Bronchial epithelial cell (primary cell): Measurements from ENCODE around the gene DLGAP1. TPM values are rescaled to one million over a fixed set of nuclear protein-coding genes. Genes with fewer than 3 reads are reported as not detected.

ENCODE experiments used
- DNase-seq: peaks from one replicate; pipeline ENCODE4 v3.0.0-alpha.2; 2010; ENCODE audit warnings: low read depth
- FAIRE-seq: peaks from 2 replicates; lab custom pipeline; 2011; peaks lifted over from hg19 to GRCh38; lab: Jason Lieb, UNC
- H3K27me3 ChIP-seq: 2 replicates; pipeline ENCODE4 v1.5.1; 2011; ENCODE audit warnings: low read length; ENCODE audit not compliant: control insufficient read depth, insufficient read depth
- H3K36me3 ChIP-seq: 2 replicates; pipeline ENCODE4 v1.5.1; 2011; ENCODE audit warnings: low read length; ENCODE audit not compliant: control insufficient read depth, insufficient read depth
- H3K4me3 ChIP-seq: 2 replicates; pipeline ENCODE4 v1.5.1; 2011; ENCODE audit warnings: mild to moderate bottlenecking, low read depth, low read length, control low read depth
- total RNA-seq: library from RNA; depleted of rRNA; stranded (reverse); fragments of >200 nt; gene quantifications from 2 replicates; pipeline ENCODE4 v1.2.1, GENCODE V29; 2014
- TF ChIP-seq, protein P1 (sequence below): IDR thresholded peaks from 2 replicates; pipeline ENCODE4 v1.5.1; 2011; ENCODE audit warnings: mild to moderate bottlenecking, moderate library complexity, low read length, control low read depth, inconsistent platforms; ENCODE audit not compliant: insufficient read depth, severe bottlenecking

The DLGAP1 gene
- total RNA-seq, 1 donor from 2014 or later = not detected

DNA sequence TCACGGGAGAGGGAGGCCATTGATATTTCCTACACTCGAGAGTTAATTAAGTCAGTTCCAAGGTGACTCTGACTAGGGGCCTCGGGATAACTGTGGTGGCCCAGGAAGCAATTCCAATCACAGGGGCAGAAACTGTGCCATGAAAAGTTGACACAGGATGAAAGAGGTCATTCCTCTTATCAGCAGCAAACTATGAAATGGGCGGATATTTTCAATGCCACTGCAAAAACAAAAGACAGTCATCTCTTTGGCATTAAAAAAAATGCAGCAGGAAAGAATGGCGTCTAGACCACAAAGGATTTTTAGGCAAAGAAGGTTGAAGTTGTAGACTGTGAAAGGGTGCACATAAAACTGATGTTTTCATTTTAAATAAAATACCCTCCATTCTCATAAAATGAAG lies 955.1 kb downstream of the DLGAP1 start:
- no peak for FAIRE-seq
- no peak overlapping the region for H3K4me3 ChIP-seq
- DNase-seq = no peak
- peaks cover 2% of the 10 kb centered on the region for H3K27me3 ChIP-seq
- TF ChIP-seq, protein P1, sequence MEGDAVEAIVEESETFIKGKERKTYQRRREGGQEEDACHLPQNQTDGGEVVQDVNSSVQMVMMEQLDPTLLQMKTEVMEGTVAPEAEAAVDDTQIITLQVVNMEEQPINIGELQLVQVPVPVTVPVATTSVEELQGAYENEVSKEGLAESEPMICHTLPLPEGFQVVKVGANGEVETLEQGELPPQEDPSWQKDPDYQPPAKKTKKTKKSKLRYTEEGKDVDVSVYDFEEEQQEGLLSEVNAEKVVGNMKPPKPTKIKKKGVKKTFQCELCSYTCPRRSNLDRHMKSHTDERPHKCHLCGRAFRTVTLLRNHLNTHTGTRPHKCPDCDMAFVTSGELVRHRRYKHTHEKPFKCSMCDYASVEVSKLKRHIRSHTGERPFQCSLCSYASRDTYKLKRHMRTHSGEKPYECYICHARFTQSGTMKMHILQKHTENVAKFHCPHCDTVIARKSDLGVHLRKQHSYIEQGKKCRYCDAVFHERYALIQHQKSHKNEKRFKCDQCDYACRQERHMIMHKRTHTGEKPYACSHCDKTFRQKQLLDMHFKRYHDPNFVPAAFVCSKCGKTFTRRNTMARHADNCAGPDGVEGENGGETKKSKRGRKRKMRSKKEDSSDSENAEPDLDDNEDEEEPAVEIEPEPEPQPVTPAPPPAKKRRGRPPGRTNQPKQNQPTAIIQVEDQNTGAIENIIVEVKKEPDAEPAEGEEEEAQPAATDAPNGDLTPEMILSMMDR = no peak
- H3K36me3 ChIP-seq = no peaks in the 10 kb centered on the region

DNA sequence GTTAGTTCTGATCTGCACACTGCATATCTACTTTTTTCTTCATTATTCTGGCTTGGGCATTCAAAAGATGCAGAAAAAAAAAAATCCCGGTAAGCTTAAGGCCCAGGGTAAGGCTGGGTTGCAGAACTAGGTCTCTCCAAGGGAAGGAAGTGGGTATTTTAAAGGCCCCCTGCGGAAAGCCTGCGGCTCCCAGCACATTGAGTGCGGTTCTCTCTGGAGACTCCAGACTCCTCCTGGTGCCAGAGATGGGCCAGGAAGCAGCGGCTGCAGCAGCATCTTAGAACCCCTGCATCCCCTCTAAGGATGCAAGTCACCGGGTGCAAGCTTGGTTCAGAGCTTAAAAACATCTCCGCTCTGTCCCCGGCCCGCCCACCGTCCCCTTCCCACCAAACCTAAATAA lies 955.6 kb downstream of the DLGAP1 start:
- peaks cover 2% of the 10 kb centered on the region for H3K27me3 ChIP-seq
- FAIRE-seq (no peak), DNase-seq (no peak)
- TF ChIP-seq, protein P1 = no peak
- no peaks in the 10 kb centered on the region for H3K36me3 ChIP-seq
- peak overlapping the region; percentile 39 for H3K4me3 ChIP-seq

DNA sequence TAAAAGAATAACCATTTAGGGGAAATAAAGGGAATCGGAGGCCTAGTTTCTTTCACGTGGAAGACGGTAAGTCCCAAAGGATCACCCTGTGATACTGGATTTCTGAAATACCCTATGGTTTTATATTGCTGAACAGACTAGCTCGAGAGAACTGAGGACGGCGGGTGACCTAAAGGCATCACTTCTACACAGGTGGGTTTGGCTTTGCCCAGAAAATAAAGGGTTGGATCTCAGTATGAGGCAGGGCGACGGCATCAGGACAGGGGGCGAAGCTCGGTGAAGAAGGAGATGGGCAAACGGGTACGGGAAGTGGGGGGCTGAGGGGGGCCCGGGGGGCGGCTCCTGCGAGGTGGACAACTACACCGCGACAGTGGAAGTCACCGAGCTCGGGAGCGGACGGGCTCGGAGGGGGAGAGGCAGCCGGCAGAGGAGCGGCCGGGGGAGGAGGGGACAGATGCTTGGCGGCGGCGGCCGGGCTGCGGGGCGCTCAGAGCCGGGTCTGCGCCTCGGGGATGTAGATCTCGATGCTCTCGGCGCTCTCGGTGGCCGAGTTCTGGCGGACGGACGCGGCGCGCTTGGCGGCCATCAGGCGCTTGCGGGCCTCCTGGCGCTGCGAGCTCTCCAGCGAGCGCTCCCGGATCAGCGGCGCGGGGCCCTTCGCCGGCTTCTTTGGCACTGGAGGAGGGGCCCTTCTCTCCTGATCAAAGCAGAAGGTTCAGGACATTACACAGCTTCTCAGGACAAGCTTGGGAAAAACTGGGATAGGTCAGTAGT lies 956.2 kb downstream of the DLGAP1 start:
- Histone ChIP-seq H3K27me3 (peaks cover 2% of the 10 kb centered on the region), H3K4me3 (peak overlapping the region; percentile 39), H3K36me3 (no peaks in the 10 kb centered on the region)
- TF ChIP-seq, protein P1 = no peak
- FAIRE-seq = no peak
- no peak for DNase-seq

DNA sequence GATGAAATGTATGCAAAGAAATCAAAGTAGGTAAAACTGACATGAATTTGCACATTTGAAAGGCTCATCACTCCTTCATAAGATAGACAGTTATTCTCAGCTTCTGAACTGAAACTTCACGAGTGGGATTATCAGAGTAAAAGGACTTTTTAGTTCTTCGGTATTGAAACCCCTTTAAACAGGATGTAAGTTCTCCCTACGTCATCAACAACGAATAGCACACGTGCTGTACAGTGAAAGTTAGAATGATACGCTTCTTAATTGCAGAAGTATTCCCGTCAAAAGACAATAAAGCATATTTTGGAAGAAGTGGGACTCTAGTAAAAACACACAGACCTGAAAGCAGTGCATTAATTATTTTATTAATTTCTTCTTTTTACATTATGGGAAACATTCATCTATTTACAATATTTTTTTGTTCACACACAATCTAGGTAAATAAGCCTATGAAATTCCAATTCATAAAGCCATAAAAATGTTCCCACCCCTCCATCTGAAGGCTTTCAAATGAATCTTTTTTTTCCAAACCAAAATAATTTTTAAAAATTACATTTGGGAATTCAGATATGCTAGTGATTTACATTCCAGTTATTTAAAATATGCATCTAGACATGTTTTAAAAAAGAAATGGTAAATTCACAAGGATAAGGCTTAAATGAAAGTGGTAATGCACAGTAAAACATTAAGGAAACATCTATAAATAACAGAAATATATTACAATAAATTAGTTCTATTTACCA lies 959.2 kb downstream of the DLGAP1 start:
- TF ChIP-seq, protein P1 = no peak
- Histone ChIP-seq H3K4me3 (no peak overlapping the region), H3K36me3 (no peaks in the 10 kb centered on the region), H3K27me3 (peaks cover 2% of the 10 kb centered on the region)
- no peak for DNase-seq
- FAIRE-seq = no peak

DNA sequence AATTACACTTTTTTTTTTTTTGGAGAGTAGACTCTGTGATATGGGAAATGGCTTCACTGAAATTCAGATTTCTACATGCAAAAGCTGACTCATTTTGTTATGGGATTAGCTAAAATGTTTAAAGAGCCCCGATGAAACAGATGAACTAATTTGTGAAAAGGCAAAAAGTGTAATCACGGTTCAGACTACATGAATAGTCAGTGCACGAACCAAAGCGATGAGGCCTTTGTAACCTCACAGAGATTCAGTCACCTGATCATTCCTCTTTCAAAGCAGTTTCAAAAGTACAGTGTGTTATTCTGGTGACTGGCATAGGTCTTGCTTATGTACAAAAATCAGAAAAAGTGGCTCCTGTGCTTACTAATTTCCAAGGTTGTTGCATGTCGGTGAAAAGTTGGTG lies 960.5 kb downstream of the DLGAP1 start:
- DNase-seq = no peak
- no peak overlapping the region for H3K4me3 ChIP-seq
- TF ChIP-seq, protein P1 = no peak
- no peak for FAIRE-seq
- H3K36me3 ChIP-seq = no peaks in the 10 kb centered on the region
- peaks cover 2% of the 10 kb centered on the region for H3K27me3 ChIP-seq
